SK-N-SH (cell line): ENCODE measurements around the gene CFAP43. TPM values are rescaled to one million over a fixed set of nuclear protein-coding genes. Genes with fewer than 3 reads are reported as not detected.

Experiments used
- CHD2 ChIP-seq: fragments of 150-350 bp; IDR thresholded peaks from 2 replicates; pipeline ENCODE4 v1.6.1; 2018; ENCODE audit warnings: low read length; ENCODE audit not compliant: partially characterized antibody
- CTCF ChIP-seq: fragments of 200-600 bp; sonication (generic); IDR thresholded peaks from 2 replicates; pipeline ENCODE4 v1.6.1; 2017; ENCODE audit warnings: antibody characterized with exemption, mild to moderate bottlenecking, moderate library complexity
- EP300 ChIP-seq, 2 experiments: IDR thresholded peaks; 2 replicates each; pipeline versions ENCODE4 v1.4.0 to v1.6.1; 2012; ENCODE audit warnings: borderline replicate concordance in 1 of 2, low read depth in 1 of 2, low read length in 1 of 2
- EZH2phosphoT487 ChIP-seq: fragments of 200-600 bp; sonication (generic); IDR thresholded peaks from 2 replicates; pipeline ENCODE4 v1.6.1; 2017; ENCODE audit warnings: low read depth, mixed run types, mild to moderate bottlenecking, antibody characterized with exemption, moderate library complexity, borderline replicate concordance
- FOSL2 ChIP-seq: IDR thresholded peaks from 2 replicates; pipeline ENCODE4 v1.4.0; 2012; ENCODE audit warnings: low read depth, mild to moderate bottlenecking, moderate library complexity, borderline replicate concordance
- FOXM1 ChIP-seq: IDR thresholded peaks from 2 replicates; pipeline ENCODE4 v1.4.0; 2012; ENCODE audit warnings: low read depth, mild to moderate bottlenecking
- GATA2 ChIP-seq: sonication (generic); formaldehyde crosslinking; IDR thresholded peaks from 2 replicates; pipeline ENCODE4 v1.5.0; 2020; ENCODE audit warnings: mild to moderate bottlenecking, missing genetic modification reagents
- MAX ChIP-seq: IDR thresholded peaks from 2 replicates; pipeline ENCODE4 v1.4.0; 2012; ENCODE audit warnings: low read depth
- MEF2A ChIP-seq: IDR thresholded peaks from 2 replicates; pipeline ENCODE4 v1.4.0; 2012; ENCODE audit warnings: low read depth, borderline replicate concordance
- NFIC ChIP-seq: IDR thresholded peaks from 2 replicates; pipeline ENCODE4 v1.4.0; 2012; ENCODE audit warnings: borderline replicate concordance
- NRF1 ChIP-seq: IDR thresholded peaks from 2 replicates; pipeline ENCODE4 v1.6.1; 2012; ENCODE audit warnings: low read depth, mild to moderate bottlenecking, low read length
- POLR2AphosphoS5 ChIP-seq: IDR thresholded peaks from 2 replicates; pipeline ENCODE4 v1.6.1; 2012; ENCODE audit warnings: low read depth, low read length
- RCOR1 ChIP-seq: fragments of 150-350 bp; IDR thresholded peaks from 2 replicates; pipeline ENCODE4 v1.6.1; 2017; ENCODE audit warnings: antibody characterized with exemption, low read length
- RFX5 ChIP-seq: IDR thresholded peaks from 2 replicates; pipeline ENCODE4 v1.6.1; 2012; ENCODE audit warnings: mild to moderate bottlenecking, improper control_type of control experiment, low read length
- RXRA ChIP-seq: IDR thresholded peaks from 2 replicates; pipeline ENCODE4 v1.4.0; 2012; ENCODE audit warnings: low read depth, mild to moderate bottlenecking, borderline replicate concordance
- SMC3 ChIP-seq: IDR thresholded peaks from 2 replicates; pipeline ENCODE4 v1.6.1; 2012; ENCODE audit warnings: low read depth, low read length, improper control_type of control experiment
- TEAD4 ChIP-seq: IDR thresholded peaks from 2 replicates; pipeline ENCODE4 v1.4.0; 2012; ENCODE audit warnings: mild to moderate bottlenecking, borderline replicate concordance; ENCODE audit not compliant: insufficient read depth
- USF1 ChIP-seq: IDR thresholded peaks from 2 replicates; pipeline ENCODE4 v1.4.0; 2012; ENCODE audit warnings: low read depth, borderline replicate concordance
- USF2 ChIP-seq: fragments of 150-350 bp; IDR thresholded peaks from 2 replicates; pipeline ENCODE4 v1.6.1; 2017; ENCODE audit warnings: antibody characterized with exemption, low read length, low read depth, borderline replicate concordance
- YY1 ChIP-seq: IDR thresholded peaks from 2 replicates; pipeline ENCODE4 v1.4.0; 2012; ENCODE audit warnings: low read depth, mild to moderate bottlenecking
- polyA plus RNA-seq, 3 experiments: library from polyadenylated mRNA; depleted of rRNA; stranded (reverse); fragments of >200 nt; gene quantifications; 2 replicates each; pipeline ENCODE4 v1.2.3, GENCODE V29; 2012

CFAP43 gene
- polyA plus RNA-seq, 1 of the 3 experiments (the other 2 are of a cell fraction), result 0.35 TPM

- TF ChIP-seq TEAD4 (no peak), RCOR1 (no peak; the same call in 1 of the 2 replicates), USF2 (no peak), RXRA (no peak), FOSL2 (no peak), FOXM1 (no peak), USF1 (no peak), SMC3 (peak; percentile 34; the same call in 1 of the 2 replicates), GATA2 (no peak), RFX5 (peak; percentile 67; the same call in 1 of the 2 replicates), NRF1 (peak; percentile 77), YY1 (peak; percentile 80), NFIC (no peak; the same call in none of the 2 replicates), CTCF (peak; percentile 68), EZH2phosphoT487 (no peak), MAX (peak; percentile 68), MEF2A (no peak), POLR2AphosphoS5 (peak; percentile 76), EP300 (IDR thresholded peaks at IDR 0.05; ENCODE audit: borderline replicate concordance in 1 of 2, low read depth in 1 of 2, low read length in 1 of 2) (peak; percentile 15 to 40; a peak in 2 of 4 replicates), CHD2 (peak; percentile 28)
These were observed 110.5 kb downstream of the CFAP43 start, which contains the start of gene SFR1 (continued) for GRCh38 chr10:104121485-104122224.
